Activated CD8-positive, alpha-beta memory T cell treated with anti-CD3 and anti-CD28 coated beads, Interleukin-2, amount 50 U/mL, for 24 hours (primary cell): ENCODE measurements around the gene AFAP1.

Experiments
- DNase-seq: peaks from one replicate; pipeline ENCODE4 v3.0.0-alpha.2; 2020; ENCODE audit errors: extremely low read depth

AFAP1 gene, protein sequence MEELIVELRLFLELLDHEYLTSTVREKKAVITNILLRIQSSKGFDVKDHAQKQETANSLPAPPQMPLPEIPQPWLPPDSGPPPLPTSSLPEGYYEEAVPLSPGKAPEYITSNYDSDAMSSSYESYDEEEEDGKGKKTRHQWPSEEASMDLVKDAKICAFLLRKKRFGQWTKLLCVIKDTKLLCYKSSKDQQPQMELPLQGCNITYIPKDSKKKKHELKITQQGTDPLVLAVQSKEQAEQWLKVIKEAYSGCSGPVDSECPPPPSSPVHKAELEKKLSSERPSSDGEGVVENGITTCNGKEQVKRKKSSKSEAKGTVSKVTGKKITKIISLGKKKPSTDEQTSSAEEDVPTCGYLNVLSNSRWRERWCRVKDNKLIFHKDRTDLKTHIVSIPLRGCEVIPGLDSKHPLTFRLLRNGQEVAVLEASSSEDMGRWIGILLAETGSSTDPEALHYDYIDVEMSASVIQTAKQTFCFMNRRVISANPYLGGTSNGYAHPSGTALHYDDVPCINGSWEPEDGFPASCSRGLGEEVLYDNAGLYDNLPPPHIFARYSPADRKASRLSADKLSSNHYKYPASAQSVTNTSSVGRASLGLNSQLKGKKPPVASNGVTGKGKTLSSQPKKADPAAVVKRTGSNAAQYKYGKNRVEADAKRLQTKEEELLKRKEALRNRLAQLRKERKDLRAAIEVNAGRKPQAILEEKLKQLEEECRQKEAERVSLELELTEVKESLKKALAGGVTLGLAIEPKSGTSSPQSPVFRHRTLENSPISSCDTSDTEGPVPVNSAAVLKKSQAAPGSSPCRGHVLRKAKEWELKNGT

GRCh38 chr4:7939377-7940108 lies at the start of gene AFAP1:
Gene AFAP1, minus strand, starts transcription at chr4:7939861. Its CDS starts 67,783 bp downstream, at chr4:7872078.
- peak; percentile 63 for DNase-seq

- no peak for DNase-seq
These were observed 48.8 kb upstream of the AFAP1 start for GRCh38 chr4:7988437-7988836.

GRCh38 chr4:7987148-7987989 lies 47.7 kb upstream of the AFAP1 start:
- DNase-seq = no peak

GRCh38 chr4:7985891-7986441 lies 46.3 kb upstream of the AFAP1 start:
- no peak for DNase-seq

DNA sequence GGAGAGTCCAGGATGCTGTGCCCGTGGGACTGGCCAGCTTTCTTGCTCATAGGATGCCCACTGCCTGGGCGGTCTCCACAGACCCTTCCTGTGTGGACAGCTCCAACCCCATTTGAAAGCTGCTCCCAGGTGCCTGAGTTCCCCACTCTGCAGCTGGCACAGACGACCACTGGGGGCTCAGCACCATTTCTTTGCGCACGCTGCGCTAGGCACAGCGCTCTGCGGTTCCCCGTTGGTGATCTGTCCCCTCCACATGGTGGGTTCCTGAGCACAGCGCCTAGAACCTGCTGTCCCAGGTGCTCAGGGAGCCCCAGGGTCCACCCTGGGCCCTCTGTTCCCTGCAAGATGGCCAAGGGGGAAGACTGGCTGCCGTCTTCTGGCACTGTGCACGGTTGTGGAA lies 45.4 kb upstream of the AFAP1 start:
- no peak for DNase-seq

DNA sequence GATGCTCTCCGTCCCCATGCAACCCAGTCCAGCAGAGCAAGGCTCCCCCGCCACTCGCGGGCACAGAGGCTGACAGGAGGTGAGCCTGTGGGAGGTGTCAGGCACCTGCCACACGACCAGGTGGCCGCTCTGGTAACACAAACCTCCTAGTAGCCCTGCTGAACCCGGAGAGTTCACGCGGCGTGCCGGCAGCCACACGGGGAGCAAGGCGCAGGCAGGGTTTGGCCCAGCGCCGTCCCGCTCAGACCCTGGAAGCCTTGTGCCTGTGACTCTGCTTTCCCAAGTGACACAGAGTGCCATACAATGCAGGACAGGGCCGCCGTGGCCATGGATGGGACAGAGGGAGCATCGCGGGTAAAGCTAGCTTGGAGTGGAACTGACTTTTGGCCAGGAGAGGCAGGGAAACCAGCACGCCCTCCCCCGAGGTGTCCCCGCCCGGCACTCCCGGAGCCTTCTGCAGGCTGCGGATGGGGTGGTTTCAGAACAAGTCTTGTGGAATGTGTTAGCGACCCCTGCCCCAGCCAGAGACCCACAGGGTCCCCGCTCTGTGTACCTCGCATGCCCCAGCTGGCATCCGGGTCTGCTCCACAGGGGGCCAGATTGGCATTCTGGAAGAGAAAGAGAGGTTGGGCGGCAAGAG lies 44.7 kb upstream of the AFAP1 start:
- DNase-seq = no peak

- no peak for DNase-seq
These were observed 43.6 kb upstream of the AFAP1 start for GRCh38 chr4:7983296-7983695.

- DNase-seq = no peak
These were observed 42.2 kb upstream of the AFAP1 start for GRCh38 chr4:7981738-7982394.

GRCh38 chr4:7980036-7980435 lies 40.4 kb upstream of the AFAP1 start:
- DNase-seq = no peak

DNA sequence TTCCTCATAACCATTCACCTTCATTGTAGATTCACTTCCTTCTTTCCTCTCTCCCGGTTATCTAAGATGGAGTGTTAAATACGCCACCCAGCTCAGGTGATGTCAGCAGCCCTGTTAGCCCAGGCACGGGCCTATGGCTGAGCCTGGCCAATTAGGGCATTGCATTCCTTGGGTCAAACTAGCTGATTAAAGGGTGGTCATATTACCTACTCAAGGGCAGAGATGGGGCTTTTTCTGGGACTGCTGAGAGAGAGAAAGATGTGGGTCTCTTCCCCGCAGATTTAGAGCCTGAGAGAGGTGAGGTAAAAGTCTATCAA lies 39.9 kb upstream of the AFAP1 start:
- DNase-seq = no peak

DNA sequence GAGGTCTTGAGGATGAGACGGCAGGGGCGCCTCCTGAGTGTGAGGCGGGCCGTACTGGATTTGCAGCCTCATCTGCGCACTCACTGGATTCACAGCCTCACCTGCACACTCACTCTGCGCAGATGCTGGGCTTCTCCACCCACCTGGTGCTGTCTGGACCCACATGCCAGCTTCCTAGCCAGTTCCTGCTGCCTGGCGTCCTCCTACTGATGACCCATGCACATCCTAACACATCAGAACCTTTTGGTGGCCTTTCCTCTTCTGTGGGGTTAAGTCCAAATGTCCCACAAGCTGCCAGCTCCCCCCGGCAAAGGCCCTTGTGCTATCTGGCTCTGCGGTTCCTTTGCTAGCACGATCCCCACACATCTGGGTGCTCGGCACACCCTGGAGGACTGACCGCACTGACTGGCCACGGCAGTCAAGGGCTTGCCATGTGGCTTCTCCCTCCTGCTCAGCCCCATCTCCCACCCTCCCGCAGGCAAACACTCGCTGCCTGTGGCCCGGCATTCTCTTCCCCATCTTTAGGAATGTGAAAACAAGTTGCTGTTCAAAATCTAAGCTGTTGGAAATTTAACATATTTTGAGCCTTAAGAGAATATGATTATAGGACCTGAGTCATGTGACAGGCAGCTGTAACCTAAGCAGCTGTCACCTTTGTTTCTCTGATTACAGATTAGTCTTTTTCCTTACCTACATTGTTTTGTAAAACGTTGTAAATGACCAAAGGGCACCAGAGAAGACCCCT lies 39.4 kb upstream of the AFAP1 start:
- no peak for DNase-seq

DNA sequence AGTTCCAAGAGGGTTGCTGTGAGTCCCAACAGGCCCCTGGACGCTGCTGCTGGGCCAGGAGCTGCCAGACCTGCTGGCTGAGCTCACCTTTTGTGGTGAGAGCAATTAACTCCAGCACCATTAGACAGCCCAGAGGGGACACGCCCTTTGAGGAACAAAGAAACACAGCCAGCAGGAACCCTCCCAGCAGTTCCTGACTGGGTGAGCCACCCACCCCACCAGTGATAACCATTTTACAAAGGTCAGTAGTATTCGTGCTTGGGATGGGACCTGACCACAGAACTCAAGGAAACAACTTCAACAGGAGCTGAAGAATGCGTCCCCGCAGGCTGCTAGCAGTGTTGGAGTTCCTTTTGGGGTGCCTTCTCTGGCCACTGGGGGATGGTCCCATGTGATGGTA lies 38.8 kb upstream of the AFAP1 start:
- no peak for DNase-seq

DNA sequence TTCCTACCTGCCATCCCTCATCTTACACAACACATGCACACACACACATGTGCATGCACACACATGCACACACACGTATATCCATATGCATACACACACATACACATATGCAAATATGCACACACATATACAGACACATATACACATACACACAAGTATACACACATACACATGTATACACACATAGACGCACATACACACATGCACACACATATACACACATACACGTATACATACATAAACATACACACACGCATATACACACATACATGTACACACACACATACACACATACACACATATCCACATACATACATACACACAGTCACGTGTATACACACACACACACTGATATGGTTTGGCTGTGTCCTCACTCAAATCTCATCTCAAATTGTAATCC lies 37.0 kb upstream of the AFAP1 start:
- DNase-seq = no peak

GRCh38 chr4:7976025-7976424 lies 36.4 kb upstream of the AFAP1 start:
- no peak for DNase-seq

DNA sequence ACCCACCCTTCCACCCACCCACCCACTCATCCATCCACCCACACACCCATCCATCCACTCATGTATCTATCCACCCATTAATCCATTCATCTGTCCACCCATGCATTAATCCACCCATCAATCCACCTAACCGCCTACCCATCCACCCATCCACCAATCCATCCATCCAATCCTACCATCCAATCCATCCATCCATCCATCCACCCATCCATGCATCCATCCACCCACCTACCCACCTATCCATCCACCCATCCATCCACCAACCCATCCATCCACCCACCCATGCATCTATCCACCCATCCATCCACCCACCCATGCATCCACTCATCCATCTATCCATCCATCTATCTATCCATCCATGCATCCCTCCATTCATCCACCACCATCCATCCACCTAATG lies 34.8 kb upstream of the AFAP1 start:
- DNase-seq = no peak

GRCh38 chr4:7973545-7973981 lies 33.9 kb upstream of the AFAP1 start:
- DNase-seq = no peak

DNA sequence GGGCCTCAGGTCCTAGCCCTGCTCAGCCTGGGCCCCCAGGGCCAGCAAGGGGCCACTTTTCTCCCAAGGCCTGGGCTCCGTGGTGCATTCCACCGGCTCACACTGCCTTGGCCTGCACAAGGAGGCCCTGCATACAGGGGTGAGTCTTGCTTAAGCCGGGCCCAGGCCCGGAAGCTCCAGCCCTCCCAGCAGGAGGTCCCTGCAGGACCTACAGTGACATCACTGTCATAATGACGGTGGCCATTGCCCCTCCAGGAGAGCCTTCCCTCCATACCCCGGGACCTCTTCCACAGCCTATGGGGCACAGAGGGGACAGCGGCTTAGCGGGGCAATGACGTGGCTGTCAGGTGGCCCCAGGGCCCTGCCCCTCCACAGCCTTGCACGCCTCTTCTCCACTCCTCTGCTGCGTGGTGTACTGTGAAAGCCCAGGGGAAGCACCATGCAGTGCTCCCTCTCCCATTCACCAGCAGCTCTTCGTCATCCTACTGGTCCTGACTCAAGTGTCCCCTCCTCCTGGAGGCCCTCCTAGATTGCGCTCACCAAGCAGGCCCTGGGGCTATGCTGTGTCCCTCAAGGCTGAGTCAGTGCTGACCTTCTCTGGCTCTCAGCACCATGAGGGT lies 32.3 kb upstream of the AFAP1 start:
- no peak for DNase-seq

GRCh38 chr4:7971159-7971631 lies 31.5 kb upstream of the AFAP1 start:
- DNase-seq = no peak

DNA sequence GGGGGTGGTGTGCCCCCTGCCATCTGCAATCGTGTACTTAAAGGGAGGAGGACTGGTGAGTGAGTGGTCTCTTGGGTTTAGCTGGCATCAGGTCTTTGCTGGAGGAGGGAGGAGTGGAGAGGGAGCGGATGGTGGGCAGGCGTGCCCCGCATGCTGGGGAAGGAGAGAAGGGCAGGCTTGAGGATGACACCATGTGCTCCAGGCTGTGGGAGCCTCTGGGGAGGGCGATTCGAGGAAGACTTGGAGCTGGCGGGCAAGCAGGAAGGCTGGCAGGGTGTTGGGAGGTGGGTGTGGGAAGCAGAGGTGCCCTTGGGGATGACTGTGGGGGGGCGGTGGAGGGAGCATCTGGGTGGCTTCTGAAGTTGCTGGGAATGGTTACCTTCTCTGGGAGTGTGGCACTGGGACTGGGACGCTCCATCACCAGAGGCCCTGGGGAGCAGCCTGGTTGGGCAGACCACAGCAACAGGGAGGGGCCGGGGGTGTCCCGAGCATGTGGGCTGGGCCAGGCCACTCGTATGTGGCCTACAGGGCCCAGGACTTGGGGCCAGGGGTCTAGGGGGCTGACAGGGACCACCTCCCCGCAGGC lies 30.8 kb upstream of the AFAP1 start:
- DNase-seq = no peak
